ENCODE measurements around the gene MTA3.

Gene MTA3

DNA sequence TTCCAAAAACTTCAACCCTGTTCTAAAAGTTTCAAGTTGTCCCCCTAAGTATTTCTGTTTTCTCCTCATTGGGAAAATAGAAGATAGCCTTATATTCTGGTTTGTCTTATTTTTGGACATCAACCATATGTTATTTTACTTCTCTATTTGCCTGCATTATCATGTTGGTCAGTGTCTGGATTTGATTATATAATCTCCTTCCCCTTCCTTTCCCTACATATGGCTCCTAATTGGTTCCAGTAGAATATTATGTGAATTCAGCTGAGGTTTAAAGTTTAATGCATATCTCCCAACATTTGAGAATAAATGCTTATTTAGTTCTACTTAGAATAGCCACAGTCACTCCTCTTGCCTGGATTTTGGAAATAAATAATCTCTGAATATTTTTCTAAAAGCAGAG lies 128.6 kb downstream of the MTA3 start:
- DNase-seq (ENCODE audit: low read depth), result no peak
- H3K4me3 ChIP-seq (ENCODE audit: control insufficient read depth, low read depth, low read length), result no peak overlapping the region
- TF ChIP-seq, protein P1, sequence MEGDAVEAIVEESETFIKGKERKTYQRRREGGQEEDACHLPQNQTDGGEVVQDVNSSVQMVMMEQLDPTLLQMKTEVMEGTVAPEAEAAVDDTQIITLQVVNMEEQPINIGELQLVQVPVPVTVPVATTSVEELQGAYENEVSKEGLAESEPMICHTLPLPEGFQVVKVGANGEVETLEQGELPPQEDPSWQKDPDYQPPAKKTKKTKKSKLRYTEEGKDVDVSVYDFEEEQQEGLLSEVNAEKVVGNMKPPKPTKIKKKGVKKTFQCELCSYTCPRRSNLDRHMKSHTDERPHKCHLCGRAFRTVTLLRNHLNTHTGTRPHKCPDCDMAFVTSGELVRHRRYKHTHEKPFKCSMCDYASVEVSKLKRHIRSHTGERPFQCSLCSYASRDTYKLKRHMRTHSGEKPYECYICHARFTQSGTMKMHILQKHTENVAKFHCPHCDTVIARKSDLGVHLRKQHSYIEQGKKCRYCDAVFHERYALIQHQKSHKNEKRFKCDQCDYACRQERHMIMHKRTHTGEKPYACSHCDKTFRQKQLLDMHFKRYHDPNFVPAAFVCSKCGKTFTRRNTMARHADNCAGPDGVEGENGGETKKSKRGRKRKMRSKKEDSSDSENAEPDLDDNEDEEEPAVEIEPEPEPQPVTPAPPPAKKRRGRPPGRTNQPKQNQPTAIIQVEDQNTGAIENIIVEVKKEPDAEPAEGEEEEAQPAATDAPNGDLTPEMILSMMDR (conservative IDR thresholded peaks at IDR 0.05; ENCODE audit: control insufficient read depth, insufficient read depth, low read depth, low read length), result no peak

DNA sequence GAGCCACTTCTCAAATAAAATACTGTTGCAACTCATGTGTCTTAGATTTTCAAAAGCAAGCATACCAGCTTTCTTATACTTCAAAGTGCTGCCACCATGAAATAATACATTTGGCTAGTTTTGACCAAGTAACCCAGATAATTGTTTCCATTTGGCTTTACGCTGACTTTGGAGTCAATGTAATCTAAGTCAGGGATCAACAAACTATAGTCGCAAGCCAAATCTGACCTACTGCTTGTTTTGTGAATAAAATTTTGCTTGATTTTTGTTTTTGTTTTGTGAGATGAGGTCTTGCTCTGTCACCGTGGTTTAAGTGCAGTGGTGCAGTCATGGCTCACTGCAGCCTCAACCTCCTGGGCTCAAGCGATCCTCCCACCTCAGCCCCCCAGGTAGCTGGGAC lies 130.5 kb downstream of the MTA3 start:
- TF ChIP-seq, protein P1 (conservative IDR thresholded peaks at IDR 0.05; ENCODE audit: control insufficient read depth, insufficient read depth, low read depth, low read length), result no peak
- no peak overlapping the region for H3K4me3 ChIP-seq (ENCODE audit: control insufficient read depth, low read depth, low read length)
- no peak for DNase-seq (ENCODE audit: low read depth)

DNA sequence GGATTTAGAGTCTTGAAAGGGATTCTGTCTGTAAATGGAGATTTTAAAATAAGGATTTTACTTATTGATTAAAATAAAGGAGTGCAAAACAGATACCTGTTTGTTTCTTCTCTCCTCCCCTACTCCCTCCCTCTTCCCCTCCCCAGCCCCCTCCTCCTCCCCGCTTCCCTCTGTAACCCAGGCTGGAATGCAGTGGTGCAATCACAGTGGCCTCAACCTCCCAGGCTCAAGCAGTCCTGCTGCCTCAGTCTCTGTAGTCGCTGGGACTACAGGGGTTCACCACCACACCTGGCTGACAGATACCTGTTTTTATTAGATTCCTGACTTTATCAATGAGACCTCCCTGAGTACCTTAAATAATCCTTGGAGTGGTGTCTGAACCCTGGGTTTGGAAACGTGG lies 138.4 kb downstream of the MTA3 start:
- TF ChIP-seq, protein P1 (conservative IDR thresholded peaks at IDR 0.05; ENCODE audit: control insufficient read depth, insufficient read depth, low read depth, low read length), result no peak
- H3K4me3 ChIP-seq (ENCODE audit: control insufficient read depth, low read depth, low read length), result no peak overlapping the region
- no peak for DNase-seq (ENCODE audit: low read depth)

DNA sequence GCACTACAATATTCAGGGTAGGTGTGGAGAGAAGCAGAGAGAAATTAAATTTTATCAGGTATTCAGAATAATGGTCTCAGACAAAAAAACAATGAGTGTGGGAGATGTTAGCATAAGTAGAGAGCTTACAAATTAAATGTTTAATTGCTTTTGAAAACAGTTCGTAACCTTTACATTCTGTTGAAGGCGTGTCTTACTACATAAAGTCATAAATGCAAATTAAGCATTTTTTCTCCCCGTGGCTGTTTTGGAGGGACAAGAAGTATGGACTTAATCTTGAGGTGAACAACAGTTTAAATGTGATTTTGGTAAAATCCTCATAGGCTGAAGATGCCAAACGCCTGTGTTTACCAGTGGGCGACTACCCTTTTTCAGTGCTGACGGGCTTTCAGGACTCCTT lies 139.7 kb downstream of the MTA3 start:
- no peak for DNase-seq (ENCODE audit: low read depth)

DNA sequence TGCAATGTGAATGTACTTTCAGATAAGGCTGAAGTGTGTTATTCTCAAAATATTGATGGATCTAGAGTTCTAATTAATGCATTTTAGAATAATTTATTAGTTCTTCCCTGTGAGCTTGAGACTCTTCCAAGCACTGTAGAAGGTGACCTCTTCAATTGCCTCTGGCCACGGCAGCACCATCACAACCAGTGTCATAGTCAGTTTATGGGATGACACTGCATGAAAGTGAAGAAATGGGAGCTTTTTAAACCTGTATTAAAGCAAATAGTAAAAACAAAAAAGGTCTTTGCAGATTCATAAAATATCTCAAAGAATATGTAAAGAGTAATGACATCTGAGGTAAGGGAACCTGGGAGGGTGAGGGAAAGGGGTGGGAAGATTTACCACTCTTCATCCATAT lies 143.5 kb downstream of the MTA3 start:
- TF ChIP-seq, protein P1 (conservative IDR thresholded peaks at IDR 0.05; ENCODE audit: control insufficient read depth, insufficient read depth, low read depth, low read length), result no peak
- DNase-seq (ENCODE audit: low read depth), result no peak
- no peak overlapping the region for H3K4me3 ChIP-seq (ENCODE audit: control insufficient read depth, low read depth, low read length)

More for the DNA sequence above, 139.7 kb downstream of the MTA3 start:
- TF ChIP-seq, protein P1 (conservative IDR thresholded peaks at IDR 0.05; ENCODE audit: control insufficient read depth, insufficient read depth, low read depth, low read length), result no peak
- H3K4me3 ChIP-seq (ENCODE audit: control insufficient read depth, low read depth, low read length), result no peak overlapping the region

DNA sequence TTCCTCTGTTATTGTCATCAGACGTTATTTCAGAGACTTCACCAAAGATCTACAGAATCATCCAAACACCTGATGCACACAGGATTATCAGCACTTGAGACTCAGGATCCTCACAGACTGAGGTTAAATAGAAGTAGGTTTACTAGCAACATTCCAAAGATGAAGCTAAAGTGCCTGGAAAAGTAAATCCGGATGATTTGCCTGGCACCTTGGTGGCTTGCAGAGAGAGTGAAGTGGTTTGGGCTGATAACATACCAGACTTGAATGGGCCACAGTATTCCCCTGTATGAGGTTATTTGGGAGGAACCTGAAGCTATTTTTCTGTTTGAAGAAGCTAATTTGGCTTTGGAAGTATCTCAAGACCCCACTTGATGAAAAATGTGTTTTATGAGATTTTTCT lies 144.5 kb downstream of the MTA3 start:
- DNase-seq (ENCODE audit: low read depth), result no peak
- TF ChIP-seq, protein P1 (conservative IDR thresholded peaks at IDR 0.05; ENCODE audit: control insufficient read depth, insufficient read depth, low read depth, low read length), result no peak
- no peak overlapping the region for H3K4me3 ChIP-seq (ENCODE audit: control insufficient read depth, low read depth, low read length)

DNA sequence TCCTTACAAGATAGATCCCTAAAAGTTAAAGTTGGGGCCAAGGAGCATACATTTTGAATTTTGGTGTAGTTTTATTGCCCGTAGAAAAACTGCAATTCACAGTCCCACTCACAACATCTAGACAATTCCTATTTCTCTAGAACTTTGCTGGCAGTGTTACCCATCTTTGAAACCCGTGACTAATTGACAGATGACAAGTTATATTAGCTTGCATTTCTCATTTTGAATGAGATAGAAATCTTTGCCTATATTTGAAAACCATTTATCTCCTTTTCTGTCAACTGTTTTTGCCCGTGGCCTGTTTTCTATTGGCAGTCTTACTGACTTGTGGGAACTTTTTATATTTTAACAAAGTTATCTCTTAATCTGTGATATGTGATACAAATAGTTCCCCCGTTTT lies 145.5 kb downstream of the MTA3 start:
- TF ChIP-seq, protein P1 (conservative IDR thresholded peaks at IDR 0.05; ENCODE audit: control insufficient read depth, insufficient read depth, low read depth, low read length), result no peak
- H3K4me3 ChIP-seq (ENCODE audit: control insufficient read depth, low read depth, low read length), result no peak overlapping the region
- DNase-seq (ENCODE audit: low read depth), result no peak
